Astrocyte of the cerebellum (primary cell): ENCODE measurements around the gene MT1H.
"Not testable (repeated sequence)": the region's sequence is repeated elsewhere in the genome, so short reads cannot be mapped to it uniquely, and the experiment has no call there.

Source experiments
- DNase-seq: peaks from one replicate; pipeline ENCODE4 v3.0.0-alpha.2; 2011; ENCODE audit warnings: low read depth
- H3K4me3 ChIP-seq: 2 replicates; pipeline ENCODE4 v1.5.1; 2011; ENCODE audit warnings: mild to moderate bottlenecking, low read depth, low read length, moderate library complexity
- in situ Hi-C: cut with HindIII; loops from 2 replicates; pipeline ENCODE4 v1.10.0; 2017; ENCODE audit warnings: low sequenced_read_pairs
- TF ChIP-seq, protein P1 (sequence below): IDR thresholded peaks from 2 replicates; pipeline ENCODE4 v1.5.1; 2012; ENCODE audit warnings: low read length, low read depth, moderate library complexity, mild to moderate bottlenecking; ENCODE audit errors: missing control alignments

The MT1H gene

DNA sequence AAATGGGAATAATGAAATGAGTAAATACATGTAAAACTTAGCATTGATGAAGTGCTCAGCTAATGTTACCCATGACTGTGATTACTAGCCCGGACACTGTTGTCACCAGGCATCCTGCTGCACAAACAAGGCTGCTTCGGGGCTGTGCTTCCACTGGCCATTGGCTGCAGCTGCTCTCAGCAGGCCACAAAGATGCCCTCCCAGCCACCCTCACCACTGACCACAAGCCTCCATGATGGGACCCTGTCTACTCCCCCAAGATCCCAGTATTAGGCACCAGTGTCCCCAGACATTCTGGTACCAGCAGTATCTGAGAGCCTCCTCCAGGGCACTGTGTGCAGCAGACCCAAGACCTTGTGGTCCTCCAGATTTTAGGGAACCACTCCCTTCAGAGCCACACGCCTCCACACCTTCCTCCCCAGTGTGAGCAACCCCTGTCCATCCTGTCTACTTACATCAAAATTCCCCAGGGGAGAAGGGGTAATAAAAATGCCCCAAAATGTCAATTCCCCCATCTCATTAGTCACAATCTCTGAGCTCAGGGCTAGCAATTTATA is 40.6 kb downstream of the MT1H start:
- TF ChIP-seq, protein P1, sequence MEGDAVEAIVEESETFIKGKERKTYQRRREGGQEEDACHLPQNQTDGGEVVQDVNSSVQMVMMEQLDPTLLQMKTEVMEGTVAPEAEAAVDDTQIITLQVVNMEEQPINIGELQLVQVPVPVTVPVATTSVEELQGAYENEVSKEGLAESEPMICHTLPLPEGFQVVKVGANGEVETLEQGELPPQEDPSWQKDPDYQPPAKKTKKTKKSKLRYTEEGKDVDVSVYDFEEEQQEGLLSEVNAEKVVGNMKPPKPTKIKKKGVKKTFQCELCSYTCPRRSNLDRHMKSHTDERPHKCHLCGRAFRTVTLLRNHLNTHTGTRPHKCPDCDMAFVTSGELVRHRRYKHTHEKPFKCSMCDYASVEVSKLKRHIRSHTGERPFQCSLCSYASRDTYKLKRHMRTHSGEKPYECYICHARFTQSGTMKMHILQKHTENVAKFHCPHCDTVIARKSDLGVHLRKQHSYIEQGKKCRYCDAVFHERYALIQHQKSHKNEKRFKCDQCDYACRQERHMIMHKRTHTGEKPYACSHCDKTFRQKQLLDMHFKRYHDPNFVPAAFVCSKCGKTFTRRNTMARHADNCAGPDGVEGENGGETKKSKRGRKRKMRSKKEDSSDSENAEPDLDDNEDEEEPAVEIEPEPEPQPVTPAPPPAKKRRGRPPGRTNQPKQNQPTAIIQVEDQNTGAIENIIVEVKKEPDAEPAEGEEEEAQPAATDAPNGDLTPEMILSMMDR, result no peak
- DNase-seq, result no peak
- no peak overlapping the region for H3K4me3 ChIP-seq
- in situ Hi-C loops, result no loop called here

DNA sequence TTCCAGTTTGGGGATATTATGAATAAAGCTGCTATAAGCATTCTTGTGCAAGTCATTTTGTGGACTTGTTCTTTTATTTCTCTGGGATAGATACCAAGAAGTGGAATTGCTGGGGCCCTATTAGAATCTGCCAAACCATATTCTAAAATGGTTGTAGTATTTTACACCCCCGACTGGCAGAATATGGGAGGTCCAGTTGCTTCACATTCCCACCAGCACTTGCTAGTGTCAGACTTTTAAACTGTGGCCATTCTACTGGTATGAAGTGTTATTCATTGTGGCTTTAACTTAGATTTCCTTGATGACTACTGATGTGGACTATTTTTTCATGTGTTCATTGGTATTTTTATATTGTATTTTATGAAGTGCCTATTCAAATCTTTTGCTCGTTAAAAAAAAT is 42.2 kb downstream of the MT1H start:
- in situ Hi-C loops, result no loop called here

DNA sequence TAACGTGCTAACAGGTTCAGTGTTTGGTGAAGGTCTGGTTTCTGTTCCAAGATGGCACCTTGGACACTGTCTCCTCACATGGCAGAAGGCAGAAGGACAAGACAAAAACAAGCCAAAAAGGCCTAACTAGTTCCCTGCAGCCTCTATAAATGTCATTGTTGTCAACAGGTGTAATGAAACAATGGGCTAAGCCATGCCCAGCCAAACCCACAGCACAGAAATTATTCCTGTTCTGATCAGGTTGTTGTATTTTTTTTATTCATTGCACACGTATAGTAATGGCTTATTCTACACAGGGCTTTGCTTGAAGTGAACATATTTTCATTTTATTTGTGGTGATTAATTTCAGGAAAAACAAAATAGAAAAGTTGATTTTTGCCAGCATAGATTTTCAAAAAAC is 44.2 kb downstream of the MT1H start:
- DNase-seq, result no peak
- H3K4me3 ChIP-seq, result no peak overlapping the region
- in situ Hi-C loops, result no loop called here
- TF ChIP-seq, protein P1, result no peak

More for the DNA sequence above, 42.2 kb downstream of the MT1H start:
- TF ChIP-seq, protein P1, result no peak
- no peak for DNase-seq
- no peak overlapping the region for H3K4me3 ChIP-seq

DNA sequence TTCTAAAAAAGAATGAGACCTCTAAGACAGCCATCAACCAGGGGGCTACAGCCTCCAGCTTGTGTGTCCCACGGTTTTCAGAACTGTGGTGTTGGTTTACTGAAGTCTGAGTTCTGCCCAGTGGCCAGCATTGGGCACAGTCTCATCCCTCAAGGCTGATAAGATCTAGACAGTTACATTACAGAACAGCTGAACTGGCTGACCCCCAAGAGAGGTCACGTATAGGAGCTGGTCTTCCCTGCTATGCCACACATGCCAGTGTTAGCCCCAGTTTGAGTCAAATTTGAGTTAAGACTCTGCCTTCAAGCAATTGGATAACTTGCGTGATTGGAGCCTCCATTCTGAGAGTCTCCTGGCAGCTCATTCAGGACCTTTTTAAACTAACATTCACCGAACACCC is 45.5 kb downstream of the MT1H start:
- DNase-seq, result no peak
- H3K4me3 ChIP-seq, result no peak overlapping the region
- TF ChIP-seq, protein P1, result no peak
- in situ Hi-C loops, result no loop called here

DNA sequence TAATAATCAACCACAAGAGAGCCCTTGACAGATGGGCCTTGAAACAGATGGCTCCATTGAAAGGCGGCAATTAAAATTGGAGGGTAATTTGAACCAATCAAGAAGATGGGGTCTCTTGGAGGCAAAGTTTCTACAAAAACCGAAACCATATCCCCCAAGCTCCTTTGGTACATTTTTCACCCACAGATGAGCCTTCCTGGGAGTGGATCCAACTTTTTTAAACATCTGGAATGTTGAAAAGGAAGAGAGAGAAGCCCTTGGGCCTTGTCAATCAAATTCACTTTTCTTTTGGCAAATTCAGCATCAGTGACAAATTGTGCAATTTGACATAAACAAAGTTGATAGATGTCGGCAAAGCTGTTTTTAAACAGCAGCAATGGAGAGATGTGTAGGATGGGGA is 47.1 kb downstream of the MT1H start:
- H3K4me3 ChIP-seq, result no peak overlapping the region
- TF ChIP-seq, protein P1, result no peak
- in situ Hi-C loops, result no loop called here
- no peak for DNase-seq

DNA sequence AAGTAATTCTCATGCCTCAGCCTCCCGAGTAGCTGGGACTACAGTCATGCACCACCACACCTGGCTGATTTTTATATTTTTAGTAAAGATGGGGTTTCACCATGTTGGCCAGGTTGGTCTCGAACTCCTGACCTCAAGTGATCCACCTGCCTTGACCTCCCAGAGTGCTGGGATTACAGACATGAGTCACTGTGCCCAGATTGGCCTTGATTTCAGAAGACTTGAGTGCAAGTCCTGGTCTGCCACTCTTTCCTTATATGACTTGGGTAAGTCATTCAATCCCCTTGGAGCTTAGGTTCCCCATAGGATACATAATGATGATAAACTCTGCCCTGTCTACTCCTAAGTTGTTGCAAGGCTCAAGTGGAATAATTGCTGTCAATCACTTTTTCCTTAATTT is 47.9 kb downstream of the MT1H start:
- in situ Hi-C loops, DNase-seq, H3K4me3 ChIP-seq: not testable (repeated sequence)
